NCI-H2196 (cell line): ENCODE data around the gene KCNQ1.

ENCODE experiments used
- DNase-seq: peaks from one replicate; lab custom pipeline; 2025; ENCODE audit not compliant: unreplicated experiment; lab: John Stamatoyannopoulos, UW

Gene KCNQ1

GRCh38 chr11:2532704-2533586 is 88.1 kb downstream of the KCNQ1 start:
- DNase-seq, result peak; percentile 94

GRCh38 chr11:2533587-2534133 is 88.9 kb downstream of the KCNQ1 start:
- no peak for DNase-seq

- no peak for DNase-seq
These were observed 89.5 kb downstream of the KCNQ1 start for GRCh38 chr11:2534134-2534956.

- DNase-seq, result no peak
These were observed 90.3 kb downstream of the KCNQ1 start for GRCh38 chr11:2534957-2535672.

- no peak for DNase-seq
These were observed 91.0 kb downstream of the KCNQ1 start for GRCh38 chr11:2535673-2536439.

GRCh38 chr11:2536440-2536989 is 91.7 kb downstream of the KCNQ1 start:
- DNase-seq, result no peak

GRCh38 chr11:2537010-2537705 is 92.3 kb downstream of the KCNQ1 start:
- no peak for DNase-seq

- no peak for DNase-seq
These were observed 93.3 kb downstream of the KCNQ1 start for GRCh38 chr11:2537896-2538724.

- no peak for DNase-seq
These were observed 94.1 kb downstream of the KCNQ1 start for GRCh38 chr11:2538951-2539350.

- DNase-seq, result no peak
These were observed 94.8 kb downstream of the KCNQ1 start for GRCh38 chr11:2539371-2540222.

- no peak for DNase-seq
These were observed 95.6 kb downstream of the KCNQ1 start for GRCh38 chr11:2540223-2540991.

GRCh38 chr11:2540992-2541680 is 96.3 kb downstream of the KCNQ1 start:
- no peak for DNase-seq

- no peak for DNase-seq
These were observed 97.1 kb downstream of the KCNQ1 start for GRCh38 chr11:2541881-2542361.

- no peak for DNase-seq
These were observed 97.6 kb downstream of the KCNQ1 start for GRCh38 chr11:2542406-2542805.

- DNase-seq, result no peak
These were observed 103.0 kb downstream of the KCNQ1 start for GRCh38 chr11:2547806-2548205.

GRCh38 chr11:2548596-2548995 is 103.8 kb downstream of the KCNQ1 start:
- no peak for DNase-seq
